Stimulated activated naive CD8-positive, alpha-beta T cell treated with anti-CD3 and anti-CD28 coated beads, Interleukin-15, amount 100 ng/mL, for 72 hours (primary cell): ENCODE results near the gene CEBPZOS.
A peak's percentile ranks its signal among the peaks of the same experiment; 100 is the strongest.
"Not testable (repeated sequence)": the region's sequence is repeated elsewhere in the genome, so short reads cannot be mapped to it uniquely, and the experiment has no call there.

Experiments
- ATAC-seq: fragments of 150-1000 bp; cut with Tn5 transposase; 2 replicates; pipeline ENCODE4 v1.10.0; 2021; ENCODE audit warnings: mild to moderate bottlenecking, moderate library complexity
- DNase-seq, 2 donors: peaks; one replicate each; pipeline ENCODE4 v3.0.0; 2021 to 2022
- H3K27ac Mint-ChIP-seq, 2 donors: one replicate each; pipeline ENCODE4 v1.8.0; 2022; ENCODE audit warnings: mild to moderate bottlenecking in 2 of 2, mixed read lengths in 2 of 2, moderate library complexity in 2 of 2
- H3K27me3 Mint-ChIP-seq: one replicate; pipeline ENCODE4 v1.8.0; 2022; ENCODE audit warnings: mixed read lengths
- H3K4me1 Mint-ChIP-seq: one replicate; pipeline ENCODE4 v1.8.0; 2022; ENCODE audit warnings: mild to moderate bottlenecking, mixed read lengths
- H3K4me3 Mint-ChIP-seq, 2 donors: one replicate each; pipeline ENCODE4 v1.8.0; 2022; ENCODE audit warnings: mild to moderate bottlenecking in 2 of 2, mixed read lengths in 2 of 2, moderate library complexity in 1 of 2
- H3K9me3 Mint-ChIP-seq, 2 donors: one replicate each; pipeline ENCODE4 v1.8.0; 2022; ENCODE audit warnings: mixed read lengths in 2 of 2

The CEBPZOS gene

GRCh38 chr2:37180640-37181039 lies 15.7 kb upstream of the CEBPZOS start:
- H3K27me3 Mint-ChIP-seq = peaks cover 21% of the 10 kb centered on the region
- DNase-seq (no peak), ATAC-seq (no peak)
- H3K4me3 Mint-ChIP-seq = no peak overlapping the region
- H3K27ac Mint-ChIP-seq = no peak overlapping the region
- peaks cover 6% of the 10 kb centered on the region for H3K4me1 Mint-ChIP-seq
- H3K9me3 Mint-ChIP-seq = no peaks in the 10 kb centered on the region

DNA sequence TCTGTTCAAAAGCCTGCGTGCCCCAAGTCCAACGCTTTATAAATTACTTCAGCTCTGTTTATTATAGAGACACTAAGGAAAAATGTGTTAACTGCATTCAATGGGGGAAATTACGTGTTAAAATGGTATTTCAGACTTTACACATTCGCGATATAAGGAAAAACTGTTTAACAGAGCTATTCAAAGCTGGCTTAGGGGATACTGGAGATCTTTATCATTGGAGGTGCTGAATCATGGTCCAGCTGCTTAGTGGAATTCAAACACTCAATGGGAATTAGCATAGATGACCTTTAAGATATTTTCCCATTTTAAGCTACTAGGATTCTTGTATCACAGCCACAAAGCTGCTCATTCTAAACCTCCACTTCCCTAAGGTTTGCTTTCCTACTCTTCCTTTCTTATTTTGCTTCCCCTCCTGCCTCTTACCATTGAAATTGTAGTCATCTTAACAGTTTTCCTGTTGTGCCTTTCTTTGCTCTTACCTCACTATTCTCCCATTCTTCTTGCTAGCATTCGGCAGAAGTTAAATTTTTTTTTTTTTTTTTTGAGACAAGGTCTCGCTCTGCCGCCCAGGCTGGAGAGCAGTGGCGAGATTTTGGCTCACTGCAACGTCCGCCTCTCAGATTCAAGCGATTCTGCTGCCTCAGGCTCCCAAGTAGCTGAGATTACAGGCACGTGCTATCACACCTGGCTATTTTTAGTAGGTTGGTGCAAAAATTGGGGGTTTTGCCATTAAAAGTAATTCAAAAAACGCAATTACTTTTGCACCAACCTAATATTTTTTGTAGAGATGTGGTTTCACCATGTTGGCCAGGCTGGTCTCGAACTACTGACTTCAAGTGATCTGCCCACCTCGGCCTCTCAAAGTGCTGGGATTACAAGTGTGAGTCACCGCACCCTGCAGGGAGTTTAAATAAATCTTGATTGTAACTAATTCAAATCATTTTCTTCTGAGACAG lies 14.3 kb upstream of the CEBPZOS start:
- no peak overlapping the region for H3K4me3 Mint-ChIP-seq
- peaks cover 21% of the 10 kb centered on the region for H3K27me3 Mint-ChIP-seq
- peaks cover 6% of the 10 kb centered on the region for H3K4me1 Mint-ChIP-seq
- no peaks in the 10 kb centered on the region for H3K9me3 Mint-ChIP-seq
- DNase-seq (no peak), ATAC-seq (no peak)
- no peak overlapping the region for H3K27ac Mint-ChIP-seq

GRCh38 chr2:37188570-37188969 lies 7.7 kb upstream of the CEBPZOS start, which contains the start of gene SULT6B1:
SULT6B1 (minus strand) TSS chr2:37188670; CDS start chr2:37188640, 30 bp downstream.
- H3K4me3 Mint-ChIP-seq = no peak within 1 kb of the TSS
- peaks cover 11% of the 10 kb centered on the region for H3K27me3 Mint-ChIP-seq
- DNase-seq (no peak), ATAC-seq (no peak)
- H3K4me1 Mint-ChIP-seq = no peaks in the 10 kb centered on the region
- no peak within 1 kb of the TSS for H3K27ac Mint-ChIP-seq
- H3K9me3 Mint-ChIP-seq = no peaks in the 10 kb centered on the region

- peaks cover 8% of the 10 kb centered on the region for H3K27me3 Mint-ChIP-seq
- H3K4me1 Mint-ChIP-seq = no peaks in the 10 kb centered on the region
- H3K4me3 Mint-ChIP-seq = no peak overlapping the region
- H3K27ac Mint-ChIP-seq = peak overlapping the region in 1 of 2 donors; percentile 83
- no peaks in the 10 kb centered on the region for H3K9me3 Mint-ChIP-seq
- ATAC-seq (peak; percentile 78), DNase-seq (no peak)
Observed at GRCh38 chr2:37189452-37190153, 6.7 kb upstream of the CEBPZOS start.

GRCh38 chr2:37190290-37190689 lies 6.0 kb upstream of the CEBPZOS start:
- peak; percentile 78 for ATAC-seq
- Mint-ChIP-seq H3K4me3 (no peak overlapping the region), H3K9me3 (no peaks in the 10 kb centered on the region), H3K27ac (peak overlapping the region in 1 of 2 donors; percentile 60), H3K4me1 (no peaks in the 10 kb centered on the region), H3K27me3 (peaks cover 8% of the 10 kb centered on the region)
- no peak for DNase-seq

GRCh38 chr2:37191253-37191652 lies 5.0 kb upstream of the CEBPZOS start:
- no peak overlapping the region for H3K4me3 Mint-ChIP-seq
- H3K27ac Mint-ChIP-seq = peak overlapping the region in 1 of 2 donors; percentile 9
- H3K9me3 Mint-ChIP-seq = no peaks in the 10 kb centered on the region
- ATAC-seq (no peak), DNase-seq (no peak)
- peaks cover 8% of the 10 kb centered on the region for H3K27me3 Mint-ChIP-seq
- no peaks in the 10 kb centered on the region for H3K4me1 Mint-ChIP-seq

DNA sequence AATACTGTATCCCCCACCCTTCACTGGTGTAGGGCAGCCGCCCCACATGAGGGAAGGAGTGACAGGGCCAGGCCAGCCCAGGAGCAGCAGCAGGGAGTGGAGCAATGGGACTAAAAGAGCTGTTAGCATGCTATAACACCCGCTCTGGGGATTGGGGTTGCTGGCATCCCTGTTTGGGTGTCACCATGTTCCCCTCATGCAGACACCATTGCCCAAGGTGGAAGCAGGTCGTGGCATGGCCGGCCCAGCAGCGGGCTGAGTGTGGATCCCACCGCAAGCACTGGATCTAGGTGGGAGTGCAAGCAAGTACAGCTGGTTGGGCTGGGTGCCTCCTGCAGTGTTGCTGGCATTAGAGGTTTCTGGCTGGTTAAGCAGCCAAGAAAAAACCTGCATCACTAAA lies 4.5 kb upstream of the CEBPZOS start:
- peaks cover 8% of the 10 kb centered on the region for H3K27me3 Mint-ChIP-seq
- no peak overlapping the region for H3K4me3 Mint-ChIP-seq
- no peak overlapping the region for H3K27ac Mint-ChIP-seq
- H3K4me1 Mint-ChIP-seq = no peaks in the 10 kb centered on the region
- DNase-seq (no peak), ATAC-seq (no peak)
- H3K9me3 Mint-ChIP-seq = no peaks in the 10 kb centered on the region

- ATAC-seq = no peak
- peaks cover 8% of the 10 kb centered on the region for H3K27me3 Mint-ChIP-seq
- no peak for DNase-seq
- H3K4me3 Mint-ChIP-seq = no peak overlapping the region
- H3K27ac Mint-ChIP-seq = no peak overlapping the region
- no peaks in the 10 kb centered on the region for H3K9me3 Mint-ChIP-seq
- H3K4me1 Mint-ChIP-seq = peaks cover 6% of the 10 kb centered on the region
Observed at GRCh38 chr2:37192551-37192950, 3.7 kb upstream of the CEBPZOS start.

- H3K27me3 Mint-ChIP-seq, DNase-seq, ATAC-seq, H3K9me3 Mint-ChIP-seq: not testable (repeated sequence)
- Mint-ChIP-seq H3K27ac (peak overlapping the region; percentile 98 to 99), H3K4me1 (peaks cover 29% of the 10 kb centered on the region), H3K4me3 (peak overlapping the region; percentile 90 to 92)
Observed at GRCh38 chr2:37195862-37196319, 405 bp upstream of the CEBPZOS start.

DNA sequence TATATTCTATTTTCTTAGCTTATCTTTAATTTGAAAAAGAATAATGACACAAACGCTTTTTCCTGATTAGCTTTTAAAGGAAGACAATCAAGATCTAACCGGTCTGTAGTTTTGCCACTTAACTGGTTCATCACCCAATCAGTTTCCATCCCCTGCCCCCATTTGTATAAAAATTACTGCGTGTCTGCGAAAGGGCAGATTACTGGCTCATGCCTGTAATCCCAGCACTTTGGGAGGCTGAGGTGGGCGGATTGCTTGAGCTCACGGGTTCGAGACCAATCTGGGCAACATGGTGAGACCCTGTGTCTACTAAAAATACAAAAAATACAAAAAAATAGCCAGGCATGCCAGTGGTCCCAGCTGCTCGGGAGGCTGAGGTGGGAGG lies 2.4 kb downstream of the CEBPZOS start:
- H3K27ac Mint-ChIP-seq = peak overlapping the region in 1 of 2 donors; percentile 19
- peaks cover 43% of the 10 kb centered on the region for H3K4me1 Mint-ChIP-seq
- DNase-seq = no peak
- no peak overlapping the region for H3K4me3 Mint-ChIP-seq
- ATAC-seq = no peak
- no peaks in the 10 kb centered on the region for H3K27me3 Mint-ChIP-seq
- peaks cover 3 to 4% of the 10 kb centered on the region in 2 donors for H3K9me3 Mint-ChIP-seq

- Mint-ChIP-seq H3K4me3 (peak overlapping the region in 1 of 2 donors; percentile 11), H3K4me1 (peaks cover 55% of the 10 kb centered on the region), H3K27ac (peak overlapping the region in 1 of 2 donors; percentile 72), H3K9me3 (peaks cover 7 to 9% of the 10 kb centered on the region in 2 donors), H3K27me3 (no peaks in the 10 kb centered on the region)
- DNase-seq (no peak), ATAC-seq (peak; percentile 14)
Observed at GRCh38 chr2:37201208-37201607, 4.9 kb downstream of the CEBPZOS start.

GRCh38 chr2:37201766-37202165 lies 5.5 kb downstream of the CEBPZOS start:
- Mint-ChIP-seq H3K4me3 (peak overlapping the region; percentile 11 to 16), H3K27me3 (no peaks in the 10 kb centered on the region), H3K9me3 (peaks cover 11 to 12% of the 10 kb centered on the region in 2 donors), H3K27ac (no peak overlapping the region), H3K4me1 (peaks cover 55% of the 10 kb centered on the region)
- ATAC-seq (peak; percentile 92), DNase-seq (peak; percentile 23 to 52)

DNA sequence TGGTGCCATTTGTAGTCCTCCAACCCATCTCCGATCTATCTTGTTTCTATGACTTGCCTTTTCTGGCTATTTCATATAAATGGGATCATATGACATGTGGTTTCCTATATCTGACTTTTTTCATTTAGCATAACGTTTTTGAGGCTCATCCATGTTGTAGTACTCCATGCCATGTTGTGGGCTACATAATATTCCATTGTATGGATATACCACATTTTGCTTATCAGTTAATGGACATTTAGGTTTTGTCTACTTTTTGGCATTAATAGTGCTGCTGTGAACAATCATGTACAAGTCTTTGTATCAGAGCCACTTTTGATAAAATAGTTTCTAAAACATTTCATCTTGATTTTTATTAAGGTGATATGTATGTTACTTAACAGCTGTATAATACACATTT lies 7.4 kb downstream of the CEBPZOS start:
- ATAC-seq = no peak
- DNase-seq = no peak
- Mint-ChIP-seq H3K27ac (peak overlapping the region in 1 of 2 donors; percentile 31), H3K4me3 (no peak overlapping the region), H3K4me1 (peaks cover 51% of the 10 kb centered on the region), H3K27me3 (no peaks in the 10 kb centered on the region), H3K9me3 (peaks cover 28 to 29% of the 10 kb centered on the region in 2 donors)

DNA sequence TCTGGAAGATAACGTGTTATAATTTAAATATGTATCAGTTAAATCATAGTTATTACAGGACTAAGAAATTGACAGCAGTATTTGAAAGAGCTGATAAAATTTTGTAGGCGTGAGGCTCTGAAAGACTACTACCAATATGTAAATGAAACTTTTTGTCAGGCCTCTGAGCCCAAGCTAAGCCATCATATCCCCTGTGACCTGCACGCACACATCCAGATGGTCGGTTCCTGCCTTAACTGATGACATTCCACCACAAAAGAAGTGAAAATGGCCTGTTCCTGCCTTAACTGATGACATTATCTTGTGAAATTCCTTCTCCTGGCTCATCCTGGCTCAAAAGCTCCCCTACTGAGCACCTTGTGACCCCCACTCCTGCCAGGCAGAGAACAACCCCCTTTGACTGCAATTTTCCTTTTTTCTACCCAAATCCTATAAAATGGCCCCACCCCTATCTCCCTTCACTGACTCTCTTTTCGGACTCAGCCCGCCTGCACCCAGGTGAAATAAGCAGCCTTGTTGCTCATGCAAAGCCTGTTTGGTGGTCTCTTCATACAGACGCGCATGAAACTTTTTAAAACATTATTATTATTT lies 8.9 kb downstream of the CEBPZOS start:
- Mint-ChIP-seq H3K9me3 (peaks cover 41 to 42% of the 10 kb centered on the region in 2 donors), H3K4me1 (peaks cover 50% of the 10 kb centered on the region)
- H3K27me3 Mint-ChIP-seq, H3K27ac Mint-ChIP-seq, H3K4me3 Mint-ChIP-seq, ATAC-seq, DNase-seq: not testable (repeated sequence)

DNA sequence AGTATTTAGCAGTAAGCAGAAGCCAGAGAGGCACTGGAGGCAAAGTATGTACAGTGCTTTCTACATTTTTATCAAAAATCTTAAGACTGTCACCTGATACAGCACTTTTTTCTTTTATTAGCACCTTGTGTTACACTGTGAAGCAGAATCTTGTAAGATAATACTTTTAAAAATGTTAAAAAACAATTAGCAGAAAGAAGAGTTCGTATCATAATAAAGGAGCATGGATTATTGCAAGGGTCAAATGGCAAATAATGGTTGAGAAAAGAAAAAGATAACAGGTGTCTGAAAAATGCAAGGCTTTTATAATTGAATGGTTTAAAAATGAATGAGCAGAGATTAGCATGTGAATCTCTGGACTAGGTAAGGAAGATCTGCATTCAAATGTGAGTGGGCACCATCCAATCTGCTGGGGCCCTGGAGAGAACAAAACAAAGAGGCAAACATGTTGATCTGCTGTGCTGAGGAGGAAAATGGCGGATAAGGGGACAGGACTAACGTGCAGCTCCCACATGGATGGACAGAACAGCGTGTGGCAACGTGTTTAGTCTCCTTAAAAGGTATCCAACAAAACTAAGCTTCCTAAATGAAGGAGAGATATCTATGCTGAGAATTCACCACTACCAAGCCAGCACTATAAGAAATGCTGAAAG lies 9.5 kb downstream of the CEBPZOS start:
- ATAC-seq (no peak), DNase-seq (no peak)
- peaks cover 41 to 42% of the 10 kb centered on the region in 2 donors for H3K9me3 Mint-ChIP-seq
- H3K4me1 Mint-ChIP-seq = peaks cover 44% of the 10 kb centered on the region
- H3K4me3 Mint-ChIP-seq = no peak overlapping the region
- H3K27me3 Mint-ChIP-seq = no peaks in the 10 kb centered on the region
- no peak overlapping the region for H3K27ac Mint-ChIP-seq
